Sciatic nerve (tissue), 2 donors: ENCODE data around the gene PPARA. TPM values are rescaled to one million over a fixed set of nuclear protein-coding genes. Genes with fewer than 3 reads are reported as not detected.
"Not testable (repeated sequence)": the region's sequence is repeated elsewhere in the genome, so short reads cannot be mapped to it uniquely, and the experiment has no call there.

ENCODE experiments used
- ATAC-seq: fragments of 200-7000 bp; cut with Tn5 transposase; one replicate; pipeline ENCODE4 v1.9.1; 2020; ENCODE audit warnings: mild to moderate bottlenecking, moderate library complexity
- DNase-seq: peaks from one replicate; pipeline ENCODE4 v3.0.0-alpha.2; 2020; ENCODE audit warnings: low spot score
- intact Hi-C: fragments of 100-400 bp; cut with DNase I; formaldehyde crosslinking; loops from one replicate; pipeline ENCODE4 v1.14.2; 2022
- total RNA-seq: library from RNA; stranded (reverse); fragmentation: NEBNext Ultra II Directional; extraction: Animal tissue kit (Norgen Biotek cat#: 25700); gene quantifications from one replicate; pipeline ENCODE4 v1.2.1, GENCODE V29; 2021
- donor health status: DM: no; HTN: no; CAD: no.
- donor health status: DM: no; HTN: no; CAD: no.

The PPARA gene
- total RNA-seq, 1 donor from 2014 or later, result 39.2 TPM

DNA sequence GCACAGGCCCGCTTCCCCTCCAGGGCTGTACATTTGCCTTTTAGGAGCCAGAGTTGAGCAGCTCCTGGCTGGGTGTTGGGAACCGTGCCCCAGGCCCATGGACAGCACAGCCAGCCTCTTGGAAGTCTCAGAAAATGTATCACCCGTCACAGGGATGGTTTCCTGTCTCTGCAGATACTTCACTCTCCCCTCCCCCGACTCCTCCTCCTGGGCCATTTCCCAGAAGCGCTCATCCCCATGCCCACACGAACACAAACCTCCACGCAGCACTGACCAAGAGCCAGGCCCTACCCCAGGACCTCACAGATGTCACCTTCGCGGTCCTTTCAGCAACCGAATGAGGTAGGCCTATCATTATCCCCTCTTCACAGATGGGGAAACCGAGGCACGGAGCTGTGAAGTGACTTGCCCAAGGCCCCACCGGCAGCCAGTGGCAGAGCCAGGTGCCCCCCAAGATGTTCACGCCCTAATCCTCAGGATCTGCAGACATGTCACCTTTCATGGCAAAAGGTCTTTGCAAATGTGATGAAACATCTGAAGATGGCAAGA lies 13.0 kb upstream of the PPARA start:
- DNase-seq, result no peak
- intact Hi-C loops, result no loop called here
- no peak for ATAC-seq

DNA sequence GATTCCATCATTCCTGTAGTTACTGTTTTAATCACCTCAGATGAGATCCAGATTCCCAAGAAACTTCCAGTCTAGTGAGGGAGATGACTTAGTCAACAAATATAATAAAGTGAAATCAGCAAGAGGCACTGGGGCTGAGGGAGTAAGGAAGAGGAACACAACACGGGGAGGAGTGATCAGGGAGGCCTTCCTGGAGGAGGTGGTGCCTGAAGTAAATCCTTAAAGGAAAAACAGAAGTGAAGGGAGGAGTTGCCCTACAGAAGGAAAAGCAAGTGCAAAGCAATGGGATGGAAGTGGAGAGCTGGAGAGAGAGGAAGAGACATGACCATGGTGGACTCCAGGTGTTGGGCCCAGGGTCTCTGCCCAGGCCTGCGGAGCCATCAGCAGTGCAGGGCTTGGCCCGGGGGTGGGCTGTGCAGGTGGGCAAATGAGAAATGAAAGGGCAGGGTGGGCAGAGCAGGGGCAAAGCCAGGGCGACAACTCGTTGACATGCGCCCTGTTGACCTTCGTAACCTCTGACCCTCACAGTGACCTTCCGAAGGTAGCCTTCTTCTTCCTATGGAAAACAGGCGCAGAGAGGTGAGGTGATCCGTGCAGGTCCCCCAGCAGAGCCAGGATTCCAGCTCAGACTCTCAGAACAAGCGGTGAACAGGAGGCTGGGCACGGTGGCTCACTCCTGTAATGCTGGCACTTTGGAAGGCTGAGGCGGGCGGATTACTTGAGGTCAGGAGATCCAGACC lies 12.1 kb upstream of the PPARA start:
- intact Hi-C loops, result no loop called here
- ATAC-seq, result no peak
- no peak for DNase-seq

- peak; percentile 69 for ATAC-seq
- DNase-seq, intact Hi-C loops: not testable (repeated sequence)
Observed at GRCh38 chr22:46139417-46139816, 10.9 kb upstream of the PPARA start.

- ATAC-seq (peak; percentile 40), DNase-seq (no peak)
- intact Hi-C loops, result no loop called here
Observed at GRCh38 chr22:46139895-46140350, 10.4 kb upstream of the PPARA start.

GRCh38 chr22:46140989-46141928 lies 9.1 kb upstream of the PPARA start:
- intact Hi-C loops, result no loop called here
- ATAC-seq (no peak), DNase-seq (no peak)

DNA sequence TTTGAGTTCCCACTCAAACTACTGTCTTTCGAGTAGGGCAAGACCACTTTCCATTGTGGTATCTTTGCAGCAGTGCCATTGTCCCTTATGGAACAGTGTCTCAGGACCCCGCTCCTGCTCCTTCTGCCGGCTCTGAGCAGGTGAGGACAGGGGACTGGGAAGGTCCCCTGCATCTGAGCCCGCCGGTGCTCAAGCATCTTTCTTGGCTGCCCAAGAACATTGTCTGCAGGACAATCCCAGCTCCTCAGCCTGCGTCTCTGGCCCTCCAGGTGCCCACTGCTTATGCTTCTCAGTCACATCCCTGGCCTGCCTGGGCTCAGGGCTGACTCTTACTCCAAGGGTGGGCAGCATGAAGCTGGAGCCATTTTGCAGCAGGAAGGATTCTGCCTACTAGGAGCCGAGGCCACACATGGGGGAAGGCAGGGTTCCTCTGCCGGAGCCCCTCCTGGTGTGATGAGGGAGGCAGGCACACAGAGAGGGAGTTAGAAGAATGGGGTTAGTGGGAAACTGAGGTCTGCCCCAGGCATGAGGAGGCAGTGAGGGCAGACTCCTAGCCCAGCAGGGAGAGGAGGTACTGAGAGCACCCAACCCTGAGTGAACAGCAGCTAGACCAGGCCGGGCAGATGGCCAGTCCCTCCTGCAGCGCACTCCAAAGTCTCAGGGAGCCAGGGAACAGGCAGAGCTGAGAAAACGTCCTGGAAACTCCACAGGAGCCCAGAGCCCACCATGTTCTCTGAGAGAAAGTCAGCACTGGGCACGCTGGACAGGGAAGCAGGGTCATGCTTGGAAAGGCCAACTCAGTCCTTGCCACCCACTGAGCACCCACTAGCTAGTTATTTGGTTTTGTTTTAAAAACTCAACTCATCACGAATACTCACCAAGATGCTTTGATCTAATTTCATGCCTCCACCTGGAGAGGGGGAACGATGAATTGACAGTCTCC lies 7.5 kb upstream of the PPARA start:
- peak; percentile 30 for DNase-seq
- ATAC-seq, result no peak
- intact Hi-C loops, result no loop called here

GRCh38 chr22:46143491-46144147 lies 6.7 kb upstream of the PPARA start:
- DNase-seq, result peak; percentile 47
- no peak for ATAC-seq
- intact Hi-C loops, result no loop called here

GRCh38 chr22:46145361-46145851 lies 4.9 kb upstream of the PPARA start:
- DNase-seq, result peak; percentile 55
- intact Hi-C loops, result no loop called here

DNA sequence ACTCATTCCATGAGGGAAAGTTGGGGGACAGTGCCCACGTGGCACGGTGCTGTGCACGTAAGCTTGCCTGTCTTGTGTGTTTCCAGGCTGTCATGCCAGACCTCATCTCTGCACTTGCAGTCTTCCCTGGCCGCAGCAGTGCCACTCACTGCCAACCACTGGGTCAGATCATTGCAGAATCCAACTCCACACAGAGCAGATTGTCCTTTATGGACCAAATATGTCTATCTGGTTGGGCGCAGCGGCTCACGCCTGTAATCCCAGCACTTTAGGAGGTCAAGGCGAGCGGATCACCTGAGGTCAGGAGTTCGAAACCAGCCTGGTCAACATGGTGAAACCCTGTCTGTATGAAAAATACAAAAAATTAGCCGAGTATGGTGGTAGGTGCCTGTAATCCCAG lies 4.4 kb upstream of the PPARA start:
- DNase-seq (peak; percentile 32), ATAC-seq (no peak)
- intact Hi-C loops, result no loop called here

More at GRCh38 chr22:46145361-46145851, 4.9 kb upstream of the PPARA start:
- ATAC-seq, result no peak

- intact Hi-C loops, result no loop called here
- ATAC-seq, result no peak
- DNase-seq, result peak; percentile 30
Observed at GRCh38 chr22:46146329-46146728, 4.0 kb upstream of the PPARA start.

GRCh38 chr22:46147061-46147460 lies 3.3 kb upstream of the PPARA start:
- DNase-seq, result peak; percentile 53
- ATAC-seq, result no peak
- intact Hi-C loops, result no loop called here

GRCh38 chr22:46147471-46148267 lies 2.7 kb upstream of the PPARA start:
- peak; percentile 64 for DNase-seq
- intact Hi-C loops, result no loop called here
- peak; percentile 1 for ATAC-seq

- DNase-seq, result no peak
- intact Hi-C loops, result no loop called here
- ATAC-seq, result no peak
Observed at GRCh38 chr22:46148336-46148735, 2.0 kb upstream of the PPARA start.

DNA sequence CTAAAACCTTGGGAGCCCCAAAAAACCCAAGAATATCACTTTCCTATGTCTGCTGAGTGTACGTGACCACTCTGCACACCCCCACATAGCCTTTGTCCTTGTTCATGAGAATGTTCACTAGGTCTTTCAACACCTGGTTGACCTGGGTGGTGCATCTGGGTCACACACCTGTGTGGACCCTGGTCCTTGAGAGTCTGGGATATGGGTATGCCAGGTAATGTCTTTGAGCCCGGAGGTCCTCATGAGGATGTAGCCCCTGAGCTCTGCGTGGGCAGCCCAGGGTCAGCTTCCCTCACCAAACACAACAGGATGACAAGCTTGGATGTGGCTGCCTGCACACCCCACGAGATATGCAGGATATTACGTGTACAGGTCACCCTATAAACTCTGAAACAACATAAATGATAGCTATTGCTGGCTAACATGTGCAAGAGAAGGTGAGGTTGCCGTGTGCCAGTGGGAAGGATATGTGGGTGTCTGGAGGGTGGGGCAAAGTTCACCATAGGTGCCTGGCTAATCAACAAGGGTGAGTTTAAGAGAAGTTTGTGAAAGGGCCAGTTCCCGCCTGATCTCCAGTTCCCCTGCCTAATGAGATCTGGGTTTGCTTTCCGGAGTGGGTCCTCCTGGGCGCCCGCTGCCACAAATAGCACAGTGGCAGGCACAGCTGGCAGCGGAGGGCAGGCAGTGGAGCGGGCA lies 1.4 kb upstream of the PPARA start:
- DNase-seq (no peak), ATAC-seq (peak; percentile 1)
- intact Hi-C loops, result no loop called here

GRCh38 chr22:46149512-46150033 lies 753 bp upstream of the PPARA start:
- peak; percentile 76 for ATAC-seq
- peak; percentile 87 for DNase-seq
- intact Hi-C loops, result no loop called here
